Measurements from ENCODE around the gene PSD4. TPM values are rescaled to one million over a fixed set of nuclear protein-coding genes. Genes with fewer than 3 reads are reported as not detected.

PSD4 gene
- total RNA-seq, 4 donors from 2014 or later: 25.1 to 62.5 (median 50.2) TPM

- Histone ChIP-seq H3K4me3 (no peak overlapping the region), H3K36me3 (peaks cover 0 to 28% (median 0%) of the 10 kb centered on the region in 3 donors), H3K9me3 (no peaks in the 10 kb centered on the region), H3K4me1 (peaks cover 4 to 33% (median 6%) of the 10 kb centered on the region in 3 donors), H3K27me3 (no peaks in the 10 kb centered on the region), H3K27ac (no peak overlapping the region)
- no peak for TF ChIP-seq CTCF (IDR thresholded peaks at IDR 0.05)
- TF ChIP-seq POLR2A (IDR thresholded peaks at IDR 0.05): no peak
- no peak for DNase-seq
- 68 to 78% methylated on average over 13 to 15 of the region's 17 CpGs for WGBS, 2 donors
- intact Hi-C loops (cut with DNase I): no loop called here
Observed at GRCh38 chr2:113180131-113180946, 6.6 kb downstream of the PSD4 start.

DNA sequence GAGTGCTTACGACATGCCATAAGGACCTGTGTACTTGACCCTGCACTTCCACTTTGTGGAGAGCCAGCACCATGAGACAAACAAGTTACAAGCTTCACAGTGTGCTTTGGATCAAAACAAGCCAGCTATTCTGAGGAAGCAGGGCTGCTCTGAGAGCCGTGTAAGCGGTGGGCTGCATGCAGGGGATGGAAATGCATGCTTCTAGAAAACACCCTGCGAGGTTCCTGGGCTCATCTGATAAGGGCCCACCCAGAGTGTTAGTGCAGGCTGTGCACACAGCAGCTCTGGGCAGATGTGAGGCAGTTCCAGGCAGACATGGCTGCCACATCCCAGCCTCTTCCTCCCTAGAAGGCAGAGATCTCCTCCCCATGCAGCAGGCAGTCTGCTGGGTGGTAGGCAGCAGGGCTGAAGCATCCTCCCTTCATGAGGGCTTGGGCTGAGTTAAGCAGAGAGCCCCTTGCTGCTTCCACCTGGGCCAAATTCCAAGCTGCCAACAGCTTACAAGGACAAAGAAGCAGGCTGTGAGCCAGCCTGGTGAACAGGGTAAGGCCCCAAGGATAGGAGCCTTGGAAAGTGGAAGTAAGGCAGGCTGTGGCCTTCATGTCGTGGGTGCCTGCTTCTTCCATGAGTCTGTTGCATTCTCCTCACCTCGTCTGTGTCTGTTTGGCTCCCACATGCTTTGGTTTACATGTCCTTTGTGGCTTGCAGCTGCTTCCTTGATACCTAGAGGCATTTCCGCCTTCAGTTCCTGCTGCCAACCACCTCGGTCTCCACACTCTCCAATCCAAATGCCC is 7.7 kb downstream of the PSD4 start:
- no peak overlapping the region for H3K4me3 ChIP-seq
- intact Hi-C loops (cut with DNase I): no loop called here
- peaks cover 0 to 29% (median 0%) of the 10 kb centered on the region in 3 donors for H3K36me3 ChIP-seq
- peaks cover 4 to 34% (median 6%) of the 10 kb centered on the region in 3 donors for H3K4me1 ChIP-seq
- TF ChIP-seq POLR2A (IDR thresholded peaks at IDR 0.05) (no peak), CTCF (IDR thresholded peaks at IDR 0.05) (no peak)
- 42 to 50% methylated on average over 6 to 7 of the region's 8 CpGs for WGBS, 2 donors
- H3K9me3 ChIP-seq: no peaks in the 10 kb centered on the region
- DNase-seq: no peak
- no peaks in the 10 kb centered on the region for H3K27me3 ChIP-seq
- H3K27ac ChIP-seq: no peak overlapping the region

DNA sequence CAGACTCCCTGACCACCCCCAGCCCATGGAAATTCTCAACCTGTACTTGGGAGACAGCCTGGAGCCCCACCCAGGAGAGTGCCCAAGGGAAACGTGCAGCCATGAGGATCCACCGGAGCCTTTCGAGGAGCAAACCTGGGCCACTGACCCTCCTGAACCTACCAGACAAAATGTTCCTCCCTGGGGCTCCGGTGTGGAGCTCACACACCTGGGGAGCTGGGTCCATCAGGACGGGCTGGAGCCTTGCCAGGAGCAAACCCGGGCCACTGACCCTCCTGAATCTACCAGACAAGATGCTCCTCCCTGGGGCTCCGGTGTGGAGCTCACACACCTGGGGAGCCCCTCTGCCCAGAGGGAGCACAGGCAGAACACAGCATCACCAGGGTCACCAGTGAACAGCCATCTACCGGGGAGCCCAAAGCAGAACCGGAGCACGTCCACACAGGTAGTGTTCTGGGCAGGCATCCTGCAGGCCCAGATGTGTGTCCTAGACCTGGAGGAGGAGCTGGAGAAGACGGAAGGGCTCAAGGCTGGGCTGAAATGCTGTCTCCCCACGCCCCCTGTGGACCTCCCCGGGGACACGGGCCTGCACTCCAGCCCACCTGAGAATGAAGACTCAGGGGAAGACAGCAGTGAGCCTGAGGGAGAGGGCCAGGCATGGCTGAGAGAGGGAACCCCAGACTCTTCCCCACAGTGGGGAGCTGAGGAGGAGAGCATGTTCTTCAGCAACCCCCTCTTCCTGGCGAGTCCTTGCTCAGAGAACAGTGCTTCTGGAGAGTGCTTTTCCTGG is 8.9 kb downstream of the PSD4 start:
- H3K9me3 ChIP-seq: no peaks in the 10 kb centered on the region
- intact Hi-C loops (cut with DNase I): no loop called here
- H3K4me1 ChIP-seq: peaks cover 4 to 28% (median 6%) of the 10 kb centered on the region in 3 donors
- peaks cover 0 to 40% (median 0%) of the 10 kb centered on the region in 3 donors for H3K36me3 ChIP-seq
- no peak overlapping the region for H3K27ac ChIP-seq
- no peak for DNase-seq
- no peaks in the 10 kb centered on the region for H3K27me3 ChIP-seq
- TF ChIP-seq CTCF (IDR thresholded peaks at IDR 0.05) (no peak), POLR2A (IDR thresholded peaks at IDR 0.05) (no peak)
- 50 to 83% methylated on average over 4 to 7 of the region's 15 CpGs for WGBS, 2 donors
- H3K4me3 ChIP-seq: no peak overlapping the region

- Histone ChIP-seq H3K36me3 (peaks cover 0 to 40% (median 0%) of the 10 kb centered on the region in 3 donors), H3K27ac (no peak overlapping the region), H3K9me3 (no peaks in the 10 kb centered on the region), H3K4me3 (no peak overlapping the region), H3K4me1 (peaks cover 4 to 28% (median 6%) of the 10 kb centered on the region in 3 donors), H3K27me3 (no peaks in the 10 kb centered on the region)
- TF ChIP-seq CTCF (IDR thresholded peaks at IDR 0.05): no peak
- no peak for TF ChIP-seq POLR2A (IDR thresholded peaks at IDR 0.05)
- no peak for DNase-seq
- intact Hi-C loops (cut with DNase I): no loop called here
- WGBS, 2 donors: 91 to 93% methylated on average over 2 to 6 of the region's 8 CpGs
Observed at GRCh38 chr2:113183264-113183663, 9.5 kb downstream of the PSD4 start.

Measured in esophagus squamous epithelium (tissue), 5 donors.